H1 (cell line): ENCODE measurements around the gene NOMO2. TPM values are rescaled to one million over a fixed set of nuclear protein-coding genes. Genes with fewer than 3 reads are reported as not detected.
"Not testable (repeated sequence)": the region's sequence is repeated elsewhere in the genome, so short reads cannot be mapped to it uniquely, and the experiment has no call there.

Experiments used
- CTCF ChIA-PET: fragments of 300-600 bp; sonication (Branson Sonifier 250); formaldehyde crosslinking; loops from one replicate; lab custom pipeline; 2021; ENCODE audit not compliant: partially characterized antibody; lab: Charles Lee
- POLR2A ChIA-PET: fragments of 300-600 bp; sonication (Branson Sonifier 250); formaldehyde crosslinking; loops from one replicate; lab custom pipeline; 2021; ENCODE audit warnings: inconsistent platforms; ENCODE audit not compliant: partially characterized antibody; lab: Charles Lee
- DNase-seq, 2 experiments: peaks; one replicate each; pipeline versions ENCODE4 v3.0.0 to v3.0.0-alpha.2; 2010 to 2022; ENCODE audit warnings: low spot score in 2 of 2, low read depth in 1 of 2, mixed read lengths in 1 of 2
- FAIRE-seq: peaks from 2 replicates; lab custom pipeline; 2011; peaks lifted over from hg19 to GRCh38; lab: Jason Lieb, UNC
- H2AFZ ChIP-seq: 2 replicates; pipeline ENCODE4 v1.8.1; 2012; ENCODE audit warnings: low read length, inconsistent platforms
- H2AK5ac ChIP-seq: 2 replicates; pipeline ENCODE4 v1.6.1; 2013; ENCODE audit warnings: low read depth, low read length
- H2BK120ac ChIP-seq: replicated peaks from 2 replicates; pipeline ENCODE3; 2013; ENCODE audit warnings: low read depth, low read length, inconsistent platforms
- H2BK12ac ChIP-seq: 2 replicates; pipeline ENCODE4 v1.6.1; 2013; ENCODE audit warnings: low read depth, low read length
- H2BK15ac ChIP-seq: 2 replicates; pipeline ENCODE4 v1.6.1; 2013; ENCODE audit warnings: low read length
- H2BK20ac ChIP-seq: 2 replicates; pipeline ENCODE4 v1.6.1; 2013; ENCODE audit warnings: low read length
- H2BK5ac ChIP-seq: 2 replicates; pipeline ENCODE4 v1.6.1; 2013; ENCODE audit warnings: low read depth, low read length
- H3K14ac ChIP-seq: 2 replicates; pipeline ENCODE4 v1.6.1; 2013; ENCODE audit warnings: inconsistent platforms; ENCODE audit not compliant: insufficient read length
- H3K18ac ChIP-seq: 2 replicates; pipeline ENCODE4 v1.6.1; 2013; ENCODE audit warnings: low read length; ENCODE audit errors: extremely low read depth
- H3K23ac ChIP-seq: 2 replicates; pipeline ENCODE4 v1.6.1; 2013; ENCODE audit warnings: inconsistent platforms; ENCODE audit not compliant: insufficient read length
- H3K23me2 ChIP-seq: 2 replicates; pipeline ENCODE4 v1.6.1; 2013; ENCODE audit warnings: low read depth, low read length
- H3K27ac ChIP-seq: 2 replicates; pipeline ENCODE4 v1.6.1; 2011; ENCODE audit warnings: low read depth, low read length, inconsistent platforms
- H3K27me3 ChIP-seq, 4 experiments: replicated peaks in 1 of 4; 1 replicate in 1 of 4; 2 replicates in 3 of 4; pipeline versions ENCODE4 v1.6.1 to v1.8.1; 2011 to 2013; ENCODE audit warnings: low read length in 3 of 4, mild to moderate bottlenecking in 3 of 4, inconsistent platforms in 2 of 4, mixed read lengths in 2 of 4, moderate library complexity in 1 of 4; ENCODE audit not compliant: control insufficient read depth in 3 of 4, insufficient read depth in 3 of 4; ENCODE audit errors: extremely low read depth in 1 of 4
- H3K36me3 ChIP-seq, 4 experiments: 2 replicates each; pipeline versions ENCODE4 v1.6.1 to v1.8.1; 2011 to 2013; ENCODE audit warnings: mild to moderate bottlenecking in 4 of 4, low read length in 3 of 4, moderate library complexity in 2 of 4, control low read depth in 1 of 4, inconsistent platforms in 1 of 4; ENCODE audit not compliant: insufficient read depth in 4 of 4, control insufficient read depth in 2 of 4
- H3K4ac ChIP-seq: replicated peaks from 2 replicates; pipeline ENCODE3; 2013; ENCODE audit warnings: low read length, low read depth, mixed read lengths, inconsistent platforms; ENCODE audit not compliant: insufficient read length
- H3K4me1 ChIP-seq, 4 experiments: replicated peaks in 1 of 4; 1 replicate in 1 of 4; 2 replicates in 3 of 4; pipeline versions ENCODE4 v1.6.1 to v1.8.1; 2011 to 2013; ENCODE audit warnings: low read length in 3 of 4, inconsistent platforms in 2 of 4, mixed read lengths in 1 of 4; ENCODE audit not compliant: insufficient read depth in 4 of 4, control insufficient read depth in 3 of 4
- H3K4me2 ChIP-seq, 2 experiments: 2 replicates each; pipeline versions ENCODE4 v1.6.1 to v1.8.1; 2011 to 2013; ENCODE audit warnings: low read depth in 2 of 2, low read length in 2 of 2, control low read depth in 1 of 2, inconsistent platforms in 1 of 2, mild to moderate bottlenecking in 1 of 2; ENCODE audit not compliant: insufficient read depth in 1 of 2
- H3K4me3 ChIP-seq, 4 experiments: fragments of 200-600, 300-600 bp in 1 of 4; sonication (generic), shearing (Covaris generic), sonication (Bioruptor Twin) in 1 of 4; 2 replicates each; pipeline versions ENCODE4 v1.5.1 to v1.8.1; 2011 to 2016; ENCODE audit warnings: low read length in 4 of 4, low read depth in 3 of 4, control low read depth in 2 of 4, inconsistent platforms in 2 of 4, mild to moderate bottlenecking in 2 of 4, mixed read lengths in 1 of 4, moderate library complexity in 1 of 4; ENCODE audit not compliant: insufficient read depth in 2 of 4; ENCODE audit errors: extremely low read depth in 1 of 4
- H3K56ac ChIP-seq: replicated peaks from 2 replicates; pipeline ENCODE3; 2013; ENCODE audit warnings: low read depth, mild to moderate bottlenecking, mixed read lengths, low read length, inconsistent platforms; ENCODE audit not compliant: insufficient read length
- H3K79me1 ChIP-seq: 2 replicates; pipeline ENCODE4 v1.6.1; 2013; ENCODE audit warnings: low read depth, low read length, control low read depth
- H3K79me2 ChIP-seq, 2 experiments: 2 replicates each; pipeline versions ENCODE4 v1.6.1 to v1.8.1; 2012 to 2013; ENCODE audit warnings: low read length in 2 of 2, mild to moderate bottlenecking in 2 of 2, inconsistent platforms in 1 of 2; ENCODE audit not compliant: insufficient read depth in 2 of 2, control insufficient read depth in 1 of 2
- H3K9ac ChIP-seq, 4 experiments: replicated peaks in 1 of 4; 1 replicate in 1 of 4; 2 replicates in 3 of 4; pipeline versions ENCODE4 v1.6.1 to v1.8.1; 2011 to 2013; ENCODE audit warnings: low read depth in 3 of 4, low read length in 3 of 4, control low read depth in 2 of 4, mild to moderate bottlenecking in 2 of 4, moderate library complexity in 2 of 4, inconsistent platforms in 1 of 4; ENCODE audit errors: extremely low read depth in 1 of 4
- H3K9me3 ChIP-seq, 2 experiments: 2 replicates each; pipeline versions ENCODE4 v1.6.1 to v1.8.1; 2012 to 2013; ENCODE audit warnings: mild to moderate bottlenecking in 2 of 2, moderate library complexity in 2 of 2, control low read depth in 1 of 2, inconsistent platforms in 1 of 2, low read depth in 1 of 2, low read length in 1 of 2, mixed read lengths in 1 of 2; ENCODE audit not compliant: insufficient read depth in 2 of 2
- H4K20me1 ChIP-seq, 2 experiments: replicated peaks in 1 of 2; 2 replicates each; pipeline versions ENCODE3 to v1.8.1; 2011 to 2013; ENCODE audit warnings: inconsistent platforms in 2 of 2, low read length in 2 of 2, mild to moderate bottlenecking in 1 of 2; ENCODE audit not compliant: insufficient read depth in 2 of 2, control insufficient read depth in 1 of 2
- H4K5ac ChIP-seq: 2 replicates; pipeline ENCODE4 v1.6.1; 2013; ENCODE audit warnings: low read length, low read depth, mixed read lengths, inconsistent platforms; ENCODE audit not compliant: insufficient read length
- H4K8ac ChIP-seq: 2 replicates; pipeline ENCODE4 v1.8.0; 2013; ENCODE audit warnings: mild to moderate bottlenecking, moderate library complexity, low read length, inconsistent platforms; ENCODE audit not compliant: insufficient read depth; ENCODE audit errors: extremely low read depth
- H4K91ac ChIP-seq: replicated peaks from 2 replicates; pipeline ENCODE3; 2013; ENCODE audit warnings: low read length, mixed read lengths, inconsistent platforms; ENCODE audit not compliant: insufficient read length
- WGBS, 2 experiments: shearing (Covaris generic) in 1 of 2; methylation state at CpG; one replicate each; pipeline versions ENCODE4 v1.1.6 to v1.1.7; 2013 to 2015; ENCODE audit warnings: low lambda C conversion rate in 2 of 2, mixed read lengths in 2 of 2, inconsistent platforms in 1 of 2, low coverage in 1 of 2, missing lambda C conversion rate in 1 of 2; ENCODE audit not compliant: insufficient replicate concordance in 2 of 2, insufficient coverage in 1 of 2, insufficient read length in 1 of 2; ENCODE audit errors: extremely low coverage in 1 of 2, missing lambda C conversion rate in 1 of 2; 5-methylcytosine and 5-hydroxymethylcytosine counted together
- polyA plus RNA-seq, 7 experiments: library from polyadenylated mRNA; depleted of rRNA in 3 of 7; stranded (reverse) in 5 of 7; unstranded in 2 of 7; fragments of >200 nt in 5 of 7; fragments of 200-250 nt in 2 of 7; gene quantifications; 1 replicate in 5 of 7; 2 replicates in 1 of 7; 4 replicates in 1 of 7; pipeline versions ENCODE4 v1.2.1 to v1.2.3, GENCODE V29; 2011 to 2013; ENCODE audit warnings: missing spikeins in 2 of 7, mixed read lengths in 2 of 7
- total RNA-seq: library from RNA; stranded (reverse); fragmentation: NEBNext Ultra II Directional; extraction: Animal tissue kit (Norgen Biotek cat#: 25700); gene quantifications from 2 replicates; pipeline ENCODE4 v1.2.1, GENCODE V29; 2021

Gene NOMO2
- total and polyA plus RNA-seq, 2 of the 8 experiments (the other 6 are each of a cell fraction or from before 2014, with no cell fraction given), result 116 to 137 TPM

GRCh38 chr16:18409532-18410293, 152.2 kb downstream of the NOMO2 start:
- H2BK120ac ChIP-seq, H3K4me2 ChIP-seq, H3K79me2 ChIP-seq, H3K9me3 ChIP-seq, H3K14ac ChIP-seq, H4K91ac ChIP-seq, H2BK5ac ChIP-seq, H3K27ac ChIP-seq, H2BK20ac ChIP-seq, H4K5ac ChIP-seq, POLR2A ChIA-PET, H3K4ac ChIP-seq, H2BK12ac ChIP-seq, H4K20me1 ChIP-seq, H2BK15ac ChIP-seq, H2AK5ac ChIP-seq, H4K8ac ChIP-seq, H3K18ac ChIP-seq, H3K4me1 ChIP-seq, DNase-seq, H3K56ac ChIP-seq, H3K79me1 ChIP-seq, H3K4me3 ChIP-seq, H3K27me3 ChIP-seq, H3K23ac ChIP-seq, CTCF ChIA-PET, H3K9ac ChIP-seq, H3K36me3 ChIP-seq, FAIRE-seq, H2AFZ ChIP-seq, H3K23me2 ChIP-seq: not testable (repeated sequence)
- WGBS, 2 experiments, result no CpG with 5 or more reads among the region's 11 CpGs
